IPS-NIHi11 (cell line): ENCODE measurements around the gene RAPGEFL1.
"Not testable (repeated sequence)": the region's sequence is repeated elsewhere in the genome, so short reads cannot be mapped to it uniquely, and the experiment has no call there.

Source experiments
- DNase-seq: peaks from one replicate; pipeline ENCODE4 v3.0.0; 2012; ENCODE audit warnings: mixed read lengths, low spot score

The RAPGEFL1 gene

DNA sequence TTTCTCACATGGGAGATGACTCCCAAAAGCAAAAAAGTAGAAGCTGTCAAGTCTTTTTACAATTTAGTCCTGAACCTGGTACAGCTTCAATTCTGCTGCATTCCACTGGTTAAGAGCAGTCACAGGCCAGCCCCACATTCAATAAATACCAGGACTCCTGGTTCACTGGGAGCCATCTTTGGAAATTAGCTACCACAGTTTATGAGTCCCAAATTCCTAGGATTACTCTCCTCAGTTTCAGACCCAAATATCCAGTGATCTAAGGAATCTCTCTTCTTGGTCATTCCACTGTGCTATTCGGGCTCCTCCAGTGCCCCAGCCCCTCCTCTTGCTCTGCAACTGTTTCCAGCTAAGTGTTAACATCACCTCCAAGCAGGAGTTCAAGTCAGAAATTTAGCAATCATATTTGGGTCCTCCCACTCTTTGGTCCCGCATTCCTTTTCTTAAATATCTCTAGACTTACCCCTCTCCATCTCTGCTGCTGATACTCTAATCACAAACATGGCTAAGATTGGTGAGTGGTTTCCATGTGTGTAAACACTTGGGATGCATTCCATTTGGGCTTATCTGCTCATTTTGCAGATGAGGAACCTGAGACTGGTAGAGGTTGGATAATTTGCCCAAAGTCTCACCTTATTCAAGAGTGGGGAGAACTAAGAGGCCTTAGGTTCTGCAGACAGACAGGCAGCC is 32.3 kb downstream of the RAPGEFL1 start:
- DNase-seq, result no peak

DNA sequence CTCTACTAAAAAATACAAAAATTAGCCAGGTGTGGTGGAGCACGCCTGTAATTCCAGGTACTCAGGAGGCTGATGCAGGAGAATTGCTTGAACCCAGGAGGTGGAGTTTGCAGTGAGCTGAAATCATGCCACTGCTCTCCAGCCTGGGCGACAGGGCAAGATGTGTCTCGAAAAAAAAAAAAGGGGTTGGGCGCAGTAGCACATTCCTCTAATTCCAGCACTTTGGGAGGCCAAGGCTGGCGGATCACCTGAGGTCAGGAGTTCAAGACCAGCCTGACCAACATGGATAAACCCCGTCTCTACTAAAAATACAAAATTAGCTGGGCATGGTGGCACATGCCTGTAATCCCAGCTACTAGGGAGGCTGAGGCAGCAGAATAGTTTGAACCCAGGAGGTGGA is 36.6 kb downstream of the RAPGEFL1 start:
- not testable (repeated sequence) for DNase-seq

DNA sequence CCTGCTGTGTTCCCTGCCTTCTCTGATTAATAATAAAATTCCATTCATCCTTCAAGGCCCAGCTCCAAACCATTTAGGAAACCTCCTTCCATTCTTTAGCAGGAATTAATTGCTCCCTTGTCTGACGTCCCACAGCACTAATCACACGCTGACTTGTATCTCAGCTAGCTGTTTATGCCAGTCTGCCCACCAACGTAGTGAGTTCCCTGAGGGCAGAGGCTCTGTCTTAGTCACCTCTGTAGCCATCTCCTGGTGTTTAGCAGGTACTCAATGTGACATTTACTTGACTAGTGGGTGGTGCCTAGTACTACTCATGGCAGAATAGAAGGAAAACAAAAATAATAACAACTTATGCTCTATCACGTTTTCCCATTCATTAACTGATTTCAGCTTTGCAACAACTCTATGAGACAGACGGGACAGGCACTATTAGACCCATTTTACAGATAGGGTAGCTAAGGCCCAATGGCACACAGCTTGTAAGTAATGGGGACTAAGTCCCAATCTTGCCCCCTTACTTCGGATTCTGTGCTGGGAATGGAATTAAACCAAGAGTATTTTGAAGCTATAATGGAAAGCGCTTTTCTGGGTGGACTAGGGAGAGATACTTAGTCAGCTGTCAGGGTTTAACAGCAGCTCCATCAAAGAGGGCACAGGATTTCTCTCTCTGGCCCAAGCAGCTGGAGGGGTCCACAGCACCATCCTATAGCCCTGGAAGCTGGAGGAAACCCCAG is 40.9 kb downstream of the RAPGEFL1 start:
- DNase-seq, result no peak

DNA sequence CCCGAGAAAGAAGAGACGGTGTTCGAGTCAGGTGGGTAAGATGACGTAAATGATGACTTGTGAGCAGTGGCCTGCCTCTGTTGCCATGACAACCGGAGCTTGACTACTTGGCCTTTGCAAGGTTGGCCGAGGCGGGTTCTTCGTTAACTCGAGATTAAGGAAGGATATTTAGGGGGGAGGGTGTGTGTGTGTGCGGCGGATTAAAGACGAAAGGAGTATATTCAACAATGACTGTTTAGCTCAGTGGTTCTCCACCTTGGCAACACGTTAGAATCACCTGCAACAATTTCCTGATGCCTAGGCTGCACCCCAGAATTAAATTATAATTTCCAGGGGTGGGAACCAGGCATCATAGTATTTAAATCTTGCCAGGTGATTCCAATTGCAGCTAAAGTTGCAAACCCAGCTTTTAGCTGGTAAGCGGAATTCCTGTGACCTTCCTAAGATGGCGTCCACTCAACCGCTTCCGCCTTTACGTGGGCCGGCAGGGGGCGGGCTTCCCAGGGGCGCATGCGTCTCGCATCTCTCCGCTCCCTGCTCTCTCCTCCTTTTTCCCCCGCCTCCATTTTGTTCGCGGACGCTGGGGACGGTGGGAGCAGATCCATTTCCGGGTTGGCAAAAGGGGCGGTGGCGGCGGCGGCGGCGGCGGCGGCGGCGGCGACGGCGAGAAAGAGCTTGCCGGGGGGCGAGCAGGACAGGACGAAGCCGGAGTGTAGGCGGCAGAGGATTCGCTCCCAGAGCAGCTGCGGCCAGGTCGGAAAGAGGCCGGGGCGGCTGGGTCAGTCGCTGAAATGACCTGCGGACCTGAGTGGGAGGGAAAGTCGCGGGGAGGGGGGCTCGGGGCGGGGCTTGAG is 41.7 kb downstream of the RAPGEFL1 start, which contains the start of gene WIPF2:
Gene WIPF2, plus strand, starts transcription at position 565 of the 854 bp plus-strand sequence. CDS start 37,156 bp downstream, outside the sequence.
- peak; percentile 96 for DNase-seq

DNA sequence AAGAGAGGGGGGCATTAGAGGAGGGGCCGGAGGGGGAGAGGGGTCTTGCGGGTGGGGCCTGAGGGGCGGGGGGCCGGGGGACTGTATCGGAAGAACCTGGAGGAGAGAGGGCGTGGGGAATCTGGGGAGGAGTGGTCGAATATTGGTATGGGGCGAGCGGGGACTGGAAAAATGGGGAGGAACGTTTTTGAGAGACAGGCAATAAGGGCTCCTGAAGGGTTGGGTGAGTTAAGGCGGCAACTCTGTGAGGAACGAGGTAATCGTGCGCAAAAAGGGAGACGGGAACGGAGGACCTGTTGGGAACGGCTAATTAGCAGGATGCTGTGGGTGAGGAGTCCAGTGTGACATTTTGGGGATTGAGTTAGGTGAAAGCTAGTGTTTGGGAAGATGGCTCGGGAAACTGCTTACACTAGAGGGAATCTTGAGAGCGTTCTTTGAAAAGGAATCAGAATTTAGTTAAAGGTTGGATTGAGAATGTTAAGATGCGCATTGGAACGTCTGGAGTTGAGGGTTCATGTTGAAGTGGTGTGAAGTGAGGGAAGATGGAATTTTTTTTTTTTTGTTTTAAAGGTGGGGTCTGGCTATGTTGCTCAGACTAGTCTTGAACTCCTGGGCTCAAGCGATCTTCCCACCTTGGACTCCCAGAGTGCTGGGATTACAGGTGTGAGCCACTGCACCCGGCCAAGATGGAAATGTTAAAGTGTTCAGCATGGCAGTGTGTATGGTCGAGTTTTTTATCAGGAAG is 42.5 kb downstream of the RAPGEFL1 start:
- peak; percentile 84 for DNase-seq

DNA sequence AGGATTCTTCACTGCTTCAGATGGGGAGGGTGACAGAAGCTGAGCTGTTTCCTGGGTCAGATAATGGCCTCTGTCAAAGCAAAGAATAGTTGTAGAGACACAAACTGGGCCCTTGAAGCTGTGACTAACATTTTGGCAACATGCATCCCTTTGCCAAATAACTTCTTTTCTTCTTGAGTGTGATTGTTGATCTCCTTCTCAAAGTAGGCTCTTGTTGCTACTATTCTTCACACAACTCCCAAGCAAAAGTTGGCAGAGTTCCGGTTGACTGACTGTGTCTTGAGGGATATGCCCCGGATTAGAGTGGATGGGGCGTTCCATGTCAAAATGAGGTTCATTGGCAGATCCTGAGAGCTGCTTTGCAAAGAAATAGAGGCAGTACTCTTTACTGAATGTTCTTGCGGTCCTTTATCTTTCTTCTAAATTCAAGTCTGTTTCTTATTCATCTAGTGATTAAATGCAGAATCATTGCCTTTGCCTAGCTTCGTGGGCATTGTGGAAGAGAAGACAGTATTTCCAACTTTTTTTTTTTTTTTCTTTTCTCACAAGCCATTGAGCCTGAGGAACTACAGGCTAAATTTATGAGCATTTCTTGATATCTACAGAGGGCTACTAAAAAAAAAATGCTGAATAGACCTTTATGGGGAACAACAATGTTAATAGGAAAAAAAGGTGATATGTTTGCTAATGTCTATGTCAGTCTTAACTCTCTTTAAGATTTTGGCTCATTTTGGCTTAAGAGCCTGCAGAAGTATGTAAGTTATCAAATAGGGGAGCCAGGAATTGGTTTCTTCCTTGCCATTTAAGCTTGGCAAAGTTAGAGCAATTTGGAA is 47.7 kb downstream of the RAPGEFL1 start:
- DNase-seq, result no peak

DNA sequence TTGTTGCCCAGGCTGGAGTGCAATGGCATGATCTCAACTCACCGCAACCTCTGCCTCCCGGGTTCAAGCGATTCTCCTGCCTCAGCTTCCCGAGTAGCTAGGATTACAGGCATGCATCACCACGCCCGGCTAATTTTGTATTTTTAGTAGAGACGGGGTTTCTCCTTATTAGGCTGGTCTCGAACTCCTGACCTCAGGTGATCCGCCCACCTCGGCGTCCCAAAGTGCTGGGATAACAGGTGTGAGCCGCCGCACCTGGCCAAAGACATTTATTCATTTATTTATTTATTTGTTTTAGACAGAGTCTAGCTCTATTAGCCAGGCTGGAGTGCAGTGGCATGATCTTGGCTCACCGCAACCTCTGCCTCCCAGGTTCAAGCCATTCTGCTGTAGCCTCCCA is 51.9 kb downstream of the RAPGEFL1 start:
- not testable (repeated sequence) for DNase-seq

DNA sequence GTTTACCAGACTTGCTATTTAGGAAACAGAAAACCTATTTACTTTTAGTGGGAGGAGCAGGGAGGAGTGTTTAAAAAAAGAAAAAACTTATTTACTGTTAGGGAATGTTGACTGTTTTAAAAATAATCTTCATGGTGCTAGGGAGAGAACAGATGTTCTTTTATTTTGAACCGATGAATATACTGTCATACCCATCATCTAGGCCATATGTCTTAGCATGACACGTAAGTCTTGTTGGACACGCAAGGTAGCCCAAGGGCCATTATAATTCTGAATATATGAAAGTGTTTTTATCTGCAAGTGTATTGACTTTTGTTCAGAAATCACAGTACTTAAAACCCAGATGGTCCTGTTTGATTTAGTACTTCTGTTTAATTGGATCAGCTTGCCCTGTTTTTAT is 53.4 kb downstream of the RAPGEFL1 start:
- DNase-seq, result no peak

DNA sequence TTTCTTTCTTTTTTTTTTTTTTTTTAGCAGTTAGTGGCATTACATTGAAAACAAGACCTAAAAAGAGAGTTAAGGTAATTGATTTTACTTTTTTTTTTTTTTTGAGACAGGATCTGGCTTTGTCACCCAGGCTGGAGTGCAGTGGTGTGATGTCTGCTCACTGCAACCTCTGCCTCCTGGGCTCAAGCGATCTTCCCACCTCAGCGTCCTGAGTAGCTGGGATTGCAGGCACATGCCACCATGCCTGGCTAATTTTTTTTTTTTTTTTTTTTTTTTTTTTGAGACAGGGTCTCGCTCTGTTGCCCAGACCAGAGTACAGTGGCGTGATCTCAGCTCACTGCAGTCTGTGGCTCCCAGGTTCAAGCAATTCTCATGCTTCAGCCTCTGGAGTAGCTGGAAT is 54.7 kb downstream of the RAPGEFL1 start:
- not testable (repeated sequence) for DNase-seq

DNA sequence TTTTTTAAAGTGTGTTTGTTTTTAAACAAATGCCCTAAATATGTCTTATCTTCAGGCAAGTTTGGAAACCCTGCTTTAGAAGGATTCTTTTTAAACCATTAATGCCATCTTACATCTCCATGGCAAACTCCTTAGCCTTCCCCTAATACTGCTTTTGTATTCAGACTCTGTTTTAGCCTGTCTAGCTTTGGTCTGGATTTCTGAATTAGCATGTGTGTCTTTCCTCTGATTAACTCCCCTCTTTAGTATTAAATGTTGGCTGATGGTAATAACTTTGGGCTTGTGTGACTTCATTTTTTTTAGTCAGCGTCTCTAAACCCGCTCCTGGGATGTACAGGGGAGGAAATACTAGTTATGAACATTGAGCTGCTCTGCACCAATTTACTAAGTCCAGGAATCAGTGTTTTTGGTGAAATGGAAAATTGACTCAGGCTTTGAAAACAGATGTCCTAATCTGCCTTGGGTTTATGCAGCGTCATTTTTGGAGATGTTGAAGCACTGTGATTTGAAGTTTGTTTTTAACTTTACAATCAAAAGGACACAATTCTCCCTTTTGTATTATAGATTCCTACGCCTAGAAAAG is 64.1 kb downstream of the RAPGEFL1 start:
- DNase-seq, result no peak

DNA sequence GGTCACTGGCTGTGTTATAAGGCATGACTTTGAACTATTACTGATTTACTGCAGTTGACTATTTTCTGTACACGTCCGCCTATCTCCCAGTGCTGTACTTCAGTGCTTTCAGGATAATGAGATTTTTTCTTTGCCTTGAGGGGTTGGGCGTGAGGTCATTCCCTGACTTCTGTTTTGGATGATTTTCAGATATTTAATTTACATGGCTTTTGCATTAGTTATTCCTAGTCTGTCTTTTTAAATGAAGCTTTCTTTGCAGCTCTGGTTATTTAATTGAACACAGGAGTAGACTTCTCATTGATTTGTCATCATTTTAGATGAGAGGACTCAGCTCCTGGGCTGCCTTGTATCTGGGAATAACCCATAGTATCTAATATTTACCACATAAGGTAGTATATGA is 65.5 kb downstream of the RAPGEFL1 start:
- DNase-seq, result no peak

DNA sequence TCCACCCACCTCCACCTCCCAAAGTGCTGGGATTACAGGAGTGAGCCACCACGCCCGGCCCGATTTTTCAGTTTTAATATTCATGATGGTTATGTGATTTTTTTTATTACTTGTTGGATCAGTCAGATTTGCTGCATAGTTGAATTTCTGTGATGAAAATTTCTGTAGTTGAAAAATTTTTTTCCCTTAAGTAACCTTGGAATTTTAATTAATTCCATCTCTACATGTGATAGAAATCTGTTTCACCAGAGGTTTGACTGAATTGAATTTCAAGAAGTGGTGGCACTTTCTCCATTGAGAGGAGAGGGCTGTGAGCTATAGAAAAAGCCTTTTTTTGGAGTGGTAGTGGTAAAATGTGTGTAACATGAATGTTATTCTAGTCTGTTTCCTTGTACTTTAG is 66.5 kb downstream of the RAPGEFL1 start:
- DNase-seq, result no peak

DNA sequence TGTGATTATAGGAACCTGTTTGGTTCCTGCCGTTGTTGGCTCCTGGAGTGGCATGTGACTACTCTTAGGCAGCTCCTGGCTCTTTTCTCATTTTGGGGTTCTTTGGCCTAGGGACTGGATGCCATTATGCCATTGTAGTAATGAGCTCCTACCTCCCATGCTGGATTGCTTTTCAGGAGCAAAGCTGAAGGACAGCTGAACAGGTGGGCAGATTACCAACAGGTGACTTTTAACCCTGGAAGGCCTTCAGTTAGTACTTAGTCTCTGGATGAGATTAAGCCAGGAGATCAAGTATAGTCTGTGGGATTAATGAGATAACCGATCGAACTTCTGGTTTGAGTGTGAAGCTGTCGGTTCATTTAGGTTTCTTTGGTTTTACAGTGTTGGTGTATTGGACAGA is 67.0 kb downstream of the RAPGEFL1 start:
- no peak for DNase-seq
